Uterus (tissue), 2 donors: ENCODE data around the gene FXYD6.

ENCODE experiments used
- CTCF ChIP-seq, 4 experiments: fragments of 200-600 bp in 2 of 4; fragments of 450-650 bp in 2 of 4; sonication (generic) in 2 of 4; IDR thresholded peaks; one replicate each; pipeline ENCODE4 v1.5.1; 2016 to 2019; ENCODE audit warnings: antibody characterized with exemption in 4 of 4, mild to moderate bottlenecking in 2 of 4, moderate library complexity in 1 of 4
- POLR2A ChIP-seq, 2 donors: fragments of 450-650 bp; IDR thresholded peaks; one replicate each; pipeline ENCODE4 v1.6.1; 2016; ENCODE audit warnings: antibody characterized with exemption in 2 of 2, mild to moderate bottlenecking in 1 of 2, moderate library complexity in 1 of 2

- TF ChIP-seq POLR2A (IDR thresholded peaks at IDR 0.05), result no peak
- TF ChIP-seq CTCF (IDR thresholded peaks at IDR 0.05), result no peak
Measured at GRCh38 chr11:117859061-117859460, 17.4 kb downstream of the FXYD6 start.
